Activated CD8-positive, alpha-beta memory T cell treated with anti-CD3 and anti-CD28 coated beads for 36 hours (primary cell): ENCODE results near the gene DPEP1. TPM values are rescaled to one million over a fixed set of nuclear protein-coding genes. Genes with fewer than 3 reads are reported as not detected.
"Not testable (repeated sequence)": the region's sequence is repeated elsewhere in the genome, so short reads cannot be mapped to it uniquely, and the experiment has no call there.

Source experiments
- CTCF ChIA-PET: fragments of 350-600 bp; sonication (Branson Sonifier 250); formaldehyde crosslinking; loops from one replicate; lab custom pipeline; 2021; ENCODE audit warnings: antibody characterized with exemption; lab: Charles Lee
- POLR2A ChIA-PET: fragments of 350-600 bp; sonication (Branson Sonifier 250); formaldehyde crosslinking; loops from one replicate; lab custom pipeline; 2021; ENCODE audit warnings: antibody characterized with exemption; lab: Charles Lee
- total RNA-seq, 2 experiments: library from RNA; stranded (reverse); gene quantifications; one replicate each; pipeline ENCODE4 v1.2.3, GENCODE V29; 2021

The DPEP1 gene
- total RNA-seq, 2 experiments from 2014 or later: not detected

- ChIA-PET CTCF (interaction anchor here (0.6 to 1.8 kb wide), 8 partner anchors 8 to 207 kb away, joined by 3 to 5 read pairs (median 4); no protein-coding TSS in a partner anchor), POLR2A (interaction anchor here (0.6 kb wide), 1 partner anchor 96 kb away, joined by 3 read pairs; no protein-coding TSS in a partner anchor)
Measured at GRCh38 chr16:89575247-89576152, 37.9 kb upstream of the DPEP1 start, which contains the start of gene CPNE7. TSS of gene CPNE7 (plus strand) at chr16:89575758. CDS start at chr16:89575898, 140 bp downstream.

GRCh38 chr16:89576153-89577054 is 37.0 kb upstream of the DPEP1 start:
- ChIA-PET POLR2A (no interaction called here), CTCF (interaction anchor here (0.8 to 1.8 kb wide), 5 partner anchors 9 to 124 kb away, joined by 3 to 5 read pairs (median 4); no protein-coding TSS in a partner anchor)

GRCh38 chr16:89577055-89577759 is 36.2 kb upstream of the DPEP1 start:
- CTCF ChIA-PET: no interaction called here

GRCh38 chr16:89579351-89579750 is 34.1 kb upstream of the DPEP1 start:
- POLR2A ChIA-PET: no interaction called here
- CTCF ChIA-PET: no interaction called here

More at GRCh38 chr16:89577055-89577759, 36.2 kb upstream of the DPEP1 start:
- POLR2A ChIA-PET: no interaction called here

GRCh38 chr16:89581045-89581695 is 32.3 kb upstream of the DPEP1 start:
- ChIA-PET CTCF (no interaction called here), POLR2A (no interaction called here)

GRCh38 chr16:89581861-89582563 is 31.4 kb upstream of the DPEP1 start:
- ChIA-PET POLR2A (no interaction called here), CTCF (no interaction called here)

- CTCF ChIA-PET: no interaction called here
Measured at GRCh38 chr16:89582614-89583196, 30.7 kb upstream of the DPEP1 start.

GRCh38 chr16:89583197-89583894 is 30.1 kb upstream of the DPEP1 start:
- ChIA-PET CTCF (no interaction called here), POLR2A (no interaction called here)

More at GRCh38 chr16:89582614-89583196, 30.7 kb upstream of the DPEP1 start:
- POLR2A ChIA-PET: no interaction called here

- CTCF ChIA-PET: interaction anchor here (1.2 kb wide), 1 partner anchor 16 kb away, joined by 3 read pairs; no protein-coding TSS in a partner anchor
- POLR2A ChIA-PET: no interaction called here
Measured at GRCh38 chr16:89583895-89584644, 29.4 kb upstream of the DPEP1 start.

GRCh38 chr16:89584768-89585549 is 28.5 kb upstream of the DPEP1 start:
- POLR2A ChIA-PET: no interaction called here
- CTCF ChIA-PET: interaction anchor here (1.2 kb wide), 1 partner anchor 15 kb away, joined by 3 read pairs; no protein-coding TSS in a partner anchor

GRCh38 chr16:89586218-89586617 is 27.2 kb upstream of the DPEP1 start:
- ChIA-PET CTCF (interaction anchor here (1.0 kb wide), 1 partner anchor 114 kb away, joined by 4 read pairs; no protein-coding TSS in a partner anchor), POLR2A (no interaction called here)

GRCh38 chr16:89586853-89587252 is 26.6 kb upstream of the DPEP1 start:
- CTCF ChIA-PET: no interaction called here
- POLR2A ChIA-PET: no interaction called here

- POLR2A ChIA-PET, CTCF ChIA-PET: not testable (repeated sequence)
Measured at GRCh38 chr16:89587676-89588075, 25.8 kb upstream of the DPEP1 start.

GRCh38 chr16:89588413-89589109 is 24.9 kb upstream of the DPEP1 start:
- POLR2A ChIA-PET: no interaction called here
- CTCF ChIA-PET: no interaction called here
